ENCODE measurements around the gene RBM20.

- no peak for TF ChIP-seq POLR2AphosphoS5 (IDR thresholded peaks at IDR 0.05; ENCODE audit: low read depth, low read length)
- TF ChIP-seq CTCF (IDR thresholded peaks at IDR 0.05) = no peak
Measured at GRCh38 chr10:110861476-110861875, 217.3 kb downstream of the RBM20 start.

Measured in Panc1 (cell line).